GM18951 (cell line): ENCODE measurements around the gene LZIC.
"Not testable (repeated sequence)": the region's sequence is repeated elsewhere in the genome, so short reads cannot be mapped to it uniquely, and the experiment has no call there.

ENCODE experiments used
- POLR2A ChIP-seq: IDR thresholded peaks from 4 replicates; pipeline ENCODE4 v1.6.1; 2011; ENCODE audit warnings: mild to moderate bottlenecking; ENCODE audit not compliant: insufficient read length, insufficient read depth; ENCODE audit errors: extremely low read depth
- in situ Hi-C: fragments of 300-500 bp; cut with MboI; formaldehyde crosslinking; loops from one replicate; pipeline ENCODE4 v1.12.0; 2022; ENCODE audit warnings: low sequenced_read_pairs, mixed read lengths, inconsistent platforms; ENCODE audit not compliant: unreplicated experiment

The LZIC gene

DNA sequence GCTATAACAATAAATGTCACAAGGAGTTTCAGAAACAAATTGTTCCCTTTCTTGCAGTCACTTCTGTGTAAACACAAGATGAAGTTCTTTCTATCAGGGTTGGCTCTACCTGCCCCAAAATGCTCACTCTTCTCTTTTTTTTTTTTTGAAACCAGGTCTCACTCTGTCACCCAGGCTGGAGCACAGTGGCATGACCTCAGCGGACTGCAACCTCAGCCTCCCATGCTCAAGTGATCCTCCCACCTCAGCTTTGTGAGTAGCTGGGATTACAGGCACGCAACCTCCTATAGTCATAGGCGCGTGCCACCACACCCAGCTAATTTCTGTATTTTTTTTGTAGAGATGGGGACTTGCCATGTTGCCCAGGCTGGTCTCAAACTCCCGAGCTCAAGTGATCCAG lies 22.6 kb downstream of the LZIC start:
- no peak for TF ChIP-seq POLR2A
- in situ Hi-C loops: no loop called here

DNA sequence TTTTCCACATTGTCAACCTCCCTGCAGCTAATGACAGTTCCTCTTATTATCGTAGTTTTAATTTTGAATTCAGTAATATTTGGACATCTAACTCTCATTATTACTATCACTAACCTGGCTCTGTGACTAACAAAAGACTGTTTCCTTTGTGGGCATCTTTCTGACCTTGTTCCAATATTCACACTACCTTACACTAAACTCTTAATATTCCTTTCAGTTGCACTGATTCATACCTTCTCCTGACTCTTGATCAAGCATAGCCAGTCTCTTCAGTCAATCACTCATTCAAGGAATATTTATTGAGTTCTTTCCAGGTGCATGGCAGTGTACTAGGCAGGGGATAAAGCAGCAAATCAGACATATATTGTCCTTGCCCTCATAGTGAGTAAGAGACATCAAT lies 25.3 kb downstream of the LZIC start:
- in situ Hi-C loops: no loop called here
- no peak for TF ChIP-seq POLR2A

DNA sequence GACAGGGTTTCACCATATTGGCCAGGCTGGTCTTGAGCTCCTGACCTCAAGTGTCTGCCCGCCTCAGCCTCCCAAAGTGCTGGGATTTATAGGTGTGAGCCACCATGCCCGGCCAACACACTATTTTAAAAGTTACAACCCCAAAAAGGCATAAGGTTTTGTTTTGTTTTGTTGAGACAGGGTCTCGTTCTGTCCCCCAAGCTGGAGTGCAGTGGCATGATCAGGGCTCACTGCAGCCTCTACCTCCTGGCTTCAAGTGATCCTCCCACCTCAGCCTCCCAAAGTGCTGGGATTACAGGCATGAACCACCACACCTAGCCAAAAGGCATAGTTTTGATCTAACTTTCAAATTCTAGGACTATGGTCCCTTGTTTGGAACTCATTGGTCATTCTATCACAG lies 25.7 kb downstream of the LZIC start:
- in situ Hi-C loops: not testable (repeated sequence)

DNA sequence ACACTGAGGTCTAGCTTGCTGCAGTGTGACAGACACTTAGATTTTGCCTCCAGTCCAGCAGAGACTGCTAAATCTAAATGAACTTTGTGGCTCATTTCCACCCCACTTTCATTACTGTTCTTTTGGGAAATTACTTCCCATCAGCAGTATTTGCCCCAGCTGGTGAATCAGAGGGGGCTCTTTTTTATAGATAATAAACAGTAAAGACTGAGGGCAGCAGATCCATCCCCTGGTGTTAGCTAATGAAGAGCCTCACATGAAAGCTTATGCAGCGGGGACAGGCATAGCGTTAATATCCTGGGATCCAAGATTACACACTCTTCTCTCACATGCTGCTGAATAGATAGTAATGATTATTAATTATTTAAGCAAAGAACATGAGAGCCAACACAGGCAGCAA lies 26.7 kb downstream of the LZIC start:
- in situ Hi-C loops: no loop called here

DNA sequence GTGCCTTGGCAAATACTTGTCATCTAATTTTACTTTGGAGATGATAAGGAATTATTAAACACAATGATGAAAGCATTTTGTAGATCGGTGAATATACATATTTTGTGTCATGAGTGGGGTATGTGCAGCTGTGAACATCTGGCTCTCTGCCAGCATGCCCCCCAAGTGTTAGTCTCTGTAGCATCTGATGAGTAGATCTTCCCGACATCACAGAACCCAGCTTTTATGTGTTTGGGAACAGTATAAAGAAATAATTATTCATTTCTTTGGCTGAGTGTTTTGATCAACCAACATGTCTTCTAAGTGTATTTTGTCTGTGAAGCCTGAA lies 28.6 kb downstream of the LZIC start:
- in situ Hi-C loops: no loop called here
- no peak for TF ChIP-seq POLR2A

More for the DNA sequence above, 26.7 kb downstream of the LZIC start:
- no peak for TF ChIP-seq POLR2A

DNA sequence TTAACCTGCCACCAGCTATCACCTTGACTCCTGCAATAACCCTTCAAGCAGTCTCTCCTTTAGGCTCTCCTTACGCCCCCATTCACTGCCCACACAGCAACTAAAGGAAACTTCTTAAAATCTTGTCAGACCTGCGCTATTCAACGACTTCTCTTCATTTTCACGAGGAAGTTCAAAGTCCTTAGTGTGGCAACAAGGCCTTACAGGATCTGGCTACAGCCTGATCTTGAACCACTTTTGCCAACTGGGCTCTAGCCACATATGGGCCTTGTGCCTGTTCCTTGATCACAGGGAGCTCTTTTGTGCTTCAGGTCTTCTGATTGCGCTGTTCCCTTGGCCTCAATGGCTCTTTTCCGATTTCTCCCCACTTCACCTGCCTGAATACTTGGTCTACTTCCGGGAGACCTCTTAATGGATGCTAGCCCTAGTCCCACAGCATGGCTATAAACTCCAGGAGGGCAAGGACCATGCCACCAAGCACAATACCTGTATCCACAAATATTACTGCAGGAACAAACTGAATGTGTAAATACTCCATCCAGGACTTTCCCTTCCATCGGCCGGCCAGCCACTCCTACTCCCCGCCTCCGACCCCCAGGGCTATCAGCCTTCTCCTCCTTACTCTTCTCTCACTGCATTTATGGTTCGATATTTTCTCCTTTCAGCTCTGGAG lies 30.8 kb downstream of the LZIC start:
- no peak for TF ChIP-seq POLR2A
- in situ Hi-C loops: no loop called here

DNA sequence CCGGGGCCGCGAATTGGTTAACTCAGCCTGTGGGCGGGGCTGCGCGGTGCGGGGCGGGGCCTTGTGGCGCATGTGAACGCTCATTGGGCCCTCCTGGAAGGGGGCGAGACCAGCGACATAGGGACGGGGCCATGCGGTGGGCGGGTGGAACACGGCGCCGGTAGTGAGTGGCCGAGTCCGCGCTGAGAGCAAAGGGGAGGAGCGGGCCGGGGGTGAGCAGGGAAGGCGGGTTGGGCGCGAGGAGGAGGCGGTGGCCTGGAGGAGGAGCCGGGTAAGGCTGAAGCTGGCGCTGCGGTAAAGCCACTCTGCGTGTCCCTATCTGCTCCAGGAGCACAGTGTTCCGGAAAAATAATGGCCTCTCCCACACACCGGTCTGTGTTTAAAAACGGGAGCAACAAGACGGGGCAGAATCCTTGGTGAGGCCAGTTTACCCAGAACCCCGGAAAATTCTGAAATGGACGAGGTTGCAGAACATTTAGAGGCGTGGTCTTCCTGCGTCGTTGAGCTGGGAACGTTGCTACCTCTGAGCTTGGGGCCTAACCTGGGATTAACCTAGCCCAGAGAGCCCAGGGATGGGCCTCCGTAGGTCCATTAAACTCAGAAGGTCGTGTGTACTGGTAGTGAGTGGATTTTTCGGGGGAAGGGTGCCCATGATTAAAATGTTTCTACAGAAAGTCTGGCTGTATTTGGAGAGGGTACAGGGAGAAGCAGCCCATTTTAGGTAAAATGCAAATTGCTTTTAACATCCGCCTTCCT lies 32.6 kb downstream of the LZIC start:
- TF ChIP-seq POLR2A: peak; percentile 57
- in situ Hi-C loops: no loop called here

DNA sequence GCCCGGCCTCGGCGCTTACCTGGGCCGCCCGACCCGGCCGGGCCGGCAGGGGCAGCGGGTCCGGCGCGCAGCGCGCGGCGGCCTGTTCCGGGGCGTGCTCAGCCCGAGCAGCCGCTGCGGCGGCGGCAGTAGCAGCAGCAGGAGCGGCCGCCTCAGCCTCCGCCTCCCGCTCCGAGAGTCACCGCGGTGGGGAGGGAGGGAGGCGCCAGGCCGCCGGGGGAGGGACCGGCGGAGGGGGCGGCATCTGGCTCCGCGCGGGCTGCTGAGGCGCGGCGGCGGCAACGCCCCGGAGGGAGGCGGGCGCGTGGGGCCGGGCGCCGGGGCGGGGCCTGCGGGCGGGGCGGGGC lies 33.1 kb downstream of the LZIC start, which contains the start of gene CTNNBIP1:
TSS of gene CTNNBIP1 (minus strand) at position 194 of the 347 bp plus-strand sequence. CDS start 38,205 bp downstream, outside the sequence.
- TF ChIP-seq POLR2A: peak; percentile 67

DNA sequence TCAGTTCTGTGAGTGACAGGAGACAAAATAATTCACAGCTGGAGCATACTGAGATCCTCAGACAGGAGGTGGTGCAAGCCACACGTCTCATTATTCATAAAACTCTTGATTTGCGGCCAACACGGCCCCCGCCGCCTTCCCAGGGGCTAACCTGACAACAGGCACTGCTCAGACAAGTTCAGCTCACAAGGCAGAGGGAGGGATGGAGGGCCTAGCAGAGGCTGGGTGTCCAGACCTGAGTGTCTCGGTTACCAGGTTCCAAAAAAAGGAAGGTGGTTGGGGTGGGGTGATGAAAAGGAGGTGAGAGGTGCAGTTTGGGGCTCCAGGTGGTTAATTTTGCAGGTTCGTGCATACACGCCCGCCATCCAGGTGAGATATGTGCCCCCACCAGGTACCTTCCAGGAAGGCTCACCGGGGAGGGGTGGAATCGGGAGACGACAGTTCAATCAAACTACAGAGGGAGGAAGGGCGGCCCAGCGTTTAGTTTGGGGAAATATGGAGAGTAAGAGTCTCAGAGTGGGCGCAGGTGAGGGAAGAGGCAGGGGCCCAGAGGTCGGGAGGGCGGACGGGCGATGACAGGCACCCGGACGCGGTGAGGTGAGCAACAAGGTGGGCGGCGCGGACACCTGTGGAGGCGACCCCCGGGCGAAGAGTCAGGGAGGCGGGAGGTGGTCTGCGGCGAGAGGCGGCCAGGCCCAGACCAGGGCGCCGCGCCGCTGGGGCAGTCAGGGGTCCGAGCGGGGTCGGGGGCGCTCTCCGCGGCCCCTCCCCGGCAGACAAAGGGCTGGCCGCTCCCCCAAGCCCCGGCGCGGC lies 33.8 kb downstream of the LZIC start:
- in situ Hi-C loops: no loop called here
- TF ChIP-seq POLR2A: no peak

More for the DNA sequence above, 33.1 kb downstream of the LZIC start, which contains the start of gene CTNNBIP1:
- in situ Hi-C loops: no loop called here

DNA sequence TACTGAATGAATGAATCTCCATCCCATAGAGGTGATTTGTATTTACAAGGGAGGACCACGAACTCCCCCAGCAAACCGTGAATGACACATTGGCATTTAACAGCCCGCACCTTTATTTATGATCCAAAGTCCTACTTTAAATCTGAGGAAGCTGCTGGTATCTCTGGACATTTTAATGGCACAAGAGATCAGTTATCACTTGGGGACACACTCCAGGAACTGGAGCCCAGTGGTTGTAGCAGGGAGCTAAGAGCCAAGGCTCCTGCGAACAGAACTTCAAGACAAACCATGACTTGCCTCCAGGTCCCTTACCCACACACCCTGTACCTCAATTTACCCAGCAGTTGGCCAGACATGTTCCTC lies 34.3 kb downstream of the LZIC start:
- in situ Hi-C loops: no loop called here
- TF ChIP-seq POLR2A: no peak

DNA sequence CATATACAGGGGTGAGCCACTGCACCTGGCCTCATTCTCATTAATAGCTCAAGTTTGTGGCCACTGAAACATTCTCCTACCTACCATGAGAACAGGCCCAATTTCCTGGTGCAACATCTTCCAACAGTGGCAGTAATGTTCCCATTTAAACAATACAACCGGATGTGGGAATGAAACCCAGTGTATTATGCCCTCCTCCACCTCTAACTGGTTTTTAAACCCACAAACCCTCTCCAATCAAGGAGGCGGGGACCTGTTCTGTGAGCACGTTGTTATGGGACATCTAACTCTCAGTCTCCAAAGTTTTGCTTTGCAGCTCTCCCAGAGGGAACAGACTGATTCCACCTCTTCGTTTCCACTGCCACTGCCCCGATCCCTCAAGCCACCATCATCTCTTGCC lies 35.8 kb downstream of the LZIC start:
- in situ Hi-C loops: no loop called here
- no peak for TF ChIP-seq POLR2A

DNA sequence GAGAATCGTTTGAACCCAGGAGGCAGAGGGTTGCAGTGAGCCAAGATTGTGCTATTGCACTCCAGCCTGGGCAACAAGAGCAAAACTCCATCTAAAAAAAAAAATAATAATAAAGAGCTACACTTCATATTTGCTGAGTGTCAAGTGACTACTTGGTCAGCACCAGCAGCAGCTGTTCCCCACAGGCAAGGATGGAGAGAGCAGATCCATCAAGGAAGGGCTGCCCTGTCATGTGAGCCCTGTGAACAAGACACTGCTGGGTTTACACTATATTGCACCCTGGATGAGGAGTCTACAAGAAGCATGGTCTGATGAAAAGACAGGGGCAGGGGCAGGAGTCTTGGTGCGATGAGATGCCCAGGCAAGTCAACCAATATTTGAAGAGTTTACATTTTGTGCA lies 36.7 kb downstream of the LZIC start:
- in situ Hi-C loops: no loop called here
- no peak for TF ChIP-seq POLR2A

DNA sequence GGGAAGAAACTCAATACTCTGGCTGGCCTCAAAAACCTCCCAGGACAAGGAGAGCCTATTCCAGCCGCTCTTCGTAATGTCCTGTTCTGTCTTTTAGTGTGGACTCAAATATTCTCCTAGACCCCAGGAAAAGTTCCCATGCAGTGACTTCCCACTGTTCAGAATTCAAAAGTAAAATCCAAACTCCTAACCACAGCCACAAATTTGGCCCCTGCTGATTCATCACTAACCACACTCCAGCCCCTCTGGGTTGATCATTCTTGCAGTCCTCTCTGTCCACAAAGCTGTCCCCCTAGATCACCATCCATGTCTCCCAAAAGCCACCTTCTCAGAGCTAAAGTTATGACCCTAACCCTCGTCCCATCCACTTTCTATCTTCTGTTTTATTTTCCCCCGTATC lies 38.2 kb downstream of the LZIC start:
- TF ChIP-seq POLR2A: no peak
- in situ Hi-C loops: no loop called here

DNA sequence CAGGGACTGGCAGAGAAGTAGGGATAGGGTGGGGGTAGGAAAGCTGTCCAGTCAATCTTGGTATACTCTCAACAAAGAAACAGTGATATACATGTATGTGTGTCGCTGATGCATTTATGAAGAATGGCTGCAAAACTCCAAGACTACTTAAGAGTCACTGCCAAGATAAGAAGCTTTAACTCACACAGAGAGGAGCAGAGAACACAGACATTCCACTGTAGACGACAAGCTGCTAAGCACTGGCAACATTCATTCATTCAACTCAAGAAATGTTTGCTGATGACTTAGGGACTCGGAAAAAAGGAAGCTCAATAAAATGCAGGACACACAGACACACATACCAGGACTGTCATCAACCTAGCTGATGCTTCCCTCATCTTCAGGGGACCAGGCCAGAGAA lies 38.6 kb downstream of the LZIC start:
- no peak for TF ChIP-seq POLR2A
- in situ Hi-C loops: no loop called here
